GM19351 (cell line): Measurements from ENCODE around the gene ACTR3.

Experiments used
- ATAC-seq: cut with Tn5 transposase; IDR thresholded peaks from one replicate; pipeline ENCODE4 v1.9.1; 2021; ENCODE audit warnings: mild to moderate bottlenecking, moderate library complexity; ENCODE audit not compliant: unreplicated experiment

ACTR3 gene

GRCh38 chr2:113996671-113997594, 107.0 kb downstream of the ACTR3 start:
- ATAC-seq, result no peak

- ATAC-seq, result no peak
Observed at GRCh38 chr2:114001152-114001551, 111.3 kb downstream of the ACTR3 start.

GRCh38 chr2:114001937-114002336, 112.0 kb downstream of the ACTR3 start:
- ATAC-seq, result no peak

- no peak for ATAC-seq
Observed at GRCh38 chr2:114005110-114005783, 115.4 kb downstream of the ACTR3 start.

GRCh38 chr2:114006460-114006859, 116.6 kb downstream of the ACTR3 start:
- ATAC-seq, result no peak

- no peak for ATAC-seq
Observed at GRCh38 chr2:114007436-114007835, 117.5 kb downstream of the ACTR3 start.

- no peak for ATAC-seq
Observed at GRCh38 chr2:114008720-114009119, 118.8 kb downstream of the ACTR3 start.

- ATAC-seq, result no peak
Observed at GRCh38 chr2:114009205-114009944, 119.5 kb downstream of the ACTR3 start.

- ATAC-seq, result no peak
Observed at GRCh38 chr2:114010001-114010400, 120.1 kb downstream of the ACTR3 start.

- ATAC-seq, result no peak
Observed at GRCh38 chr2:114011713-114012112, 121.8 kb downstream of the ACTR3 start.
